BE2C (cell line): Measurements from ENCODE around the gene PLEKHA6.
A peak's percentile ranks its signal among the peaks of the same experiment; 100 is the strongest.

Experiments
- DNase-seq: peaks from one replicate; pipeline ENCODE4 v3.0.0-alpha.2; 2020
- H3K27me3 ChIP-seq: fragments of 250-450 bp; sonication (Bioruptor Pico); 2 replicates; pipeline ENCODE4 v1.5.1; 2020; ENCODE audit warnings: mild to moderate bottlenecking
- H3K36me3 ChIP-seq: fragments of 250-450 bp; sonication (Bioruptor Pico); 2 replicates; pipeline ENCODE4 v1.5.1; 2020; ENCODE audit warnings: mild to moderate bottlenecking
- H3K4me1 ChIP-seq: fragments of 250-450 bp; sonication (Bioruptor Pico); 2 replicates; pipeline ENCODE4 v1.5.1; 2020
- H3K4me3 ChIP-seq: 2 replicates; pipeline ENCODE4 v1.5.1; 2011; ENCODE audit warnings: low read depth, low read length
- H3K9me3 ChIP-seq: fragments of 250-450 bp; sonication (Bioruptor Pico); 2 replicates; pipeline ENCODE4 v1.5.1; 2020
- CTCF ChIP-seq: IDR thresholded peaks from 2 replicates; pipeline ENCODE4 v1.5.1; 2012; ENCODE audit warnings: mild to moderate bottlenecking, low read depth, low read length

PLEKHA6 gene

GRCh38 chr1:204259196-204259595, 100.5 kb downstream of the PLEKHA6 start:
- peaks cover 79% of the 10 kb centered on the region for H3K36me3 ChIP-seq

GRCh38 chr1:204258213-204259115, 101.3 kb downstream of the PLEKHA6 start:
- peaks cover 19% of the 10 kb centered on the region for H3K4me1 ChIP-seq
- no peaks in the 10 kb centered on the region for H3K27me3 ChIP-seq
- TF ChIP-seq CTCF = peak; percentile 98
- no peak overlapping the region for H3K4me3 ChIP-seq
- DNase-seq = peak; percentile 94
- H3K36me3 ChIP-seq = peaks cover 80% of the 10 kb centered on the region
- no peaks in the 10 kb centered on the region for H3K9me3 ChIP-seq

More at GRCh38 chr1:204259196-204259595, 100.5 kb downstream of the PLEKHA6 start:
- DNase-seq = no peak
- Histone ChIP-seq H3K4me3 (no peak overlapping the region), H3K4me1 (peaks cover 26% of the 10 kb centered on the region), H3K9me3 (no peaks in the 10 kb centered on the region), H3K27me3 (no peaks in the 10 kb centered on the region)
- no peak for TF ChIP-seq CTCF

- H3K27me3 ChIP-seq = no peaks in the 10 kb centered on the region
- H3K4me3 ChIP-seq = no peak overlapping the region
- no peaks in the 10 kb centered on the region for H3K9me3 ChIP-seq
- H3K4me1 ChIP-seq = peaks cover 10% of the 10 kb centered on the region
- no peak for DNase-seq
- H3K36me3 ChIP-seq = peaks cover 77% of the 10 kb centered on the region
- no peak for TF ChIP-seq CTCF
Observed at GRCh38 chr1:204257446-204257845, 102.3 kb downstream of the PLEKHA6 start.

- H3K36me3 ChIP-seq = peaks cover 70% of the 10 kb centered on the region
- H3K4me1 ChIP-seq = peaks cover 10% of the 10 kb centered on the region
- no peak for TF ChIP-seq CTCF
- no peaks in the 10 kb centered on the region for H3K27me3 ChIP-seq
- H3K9me3 ChIP-seq = no peaks in the 10 kb centered on the region
- H3K4me3 ChIP-seq = no peak overlapping the region
- no peak for DNase-seq
Observed at GRCh38 chr1:204256531-204256930, 103.2 kb downstream of the PLEKHA6 start.

- DNase-seq = no peak
- TF ChIP-seq CTCF = no peak
- Histone ChIP-seq H3K4me1 (peaks cover 10% of the 10 kb centered on the region), H3K4me3 (no peak overlapping the region), H3K27me3 (no peaks in the 10 kb centered on the region), H3K9me3 (no peaks in the 10 kb centered on the region), H3K36me3 (peaks cover 70% of the 10 kb centered on the region)
Observed at GRCh38 chr1:204255966-204256365, 103.8 kb downstream of the PLEKHA6 start.

- Histone ChIP-seq H3K4me3 (no peak overlapping the region), H3K9me3 (no peaks in the 10 kb centered on the region), H3K27me3 (no peaks in the 10 kb centered on the region), H3K4me1 (peaks cover 10% of the 10 kb centered on the region), H3K36me3 (peaks cover 70% of the 10 kb centered on the region)
- no peak for DNase-seq
- no peak for TF ChIP-seq CTCF
Observed at GRCh38 chr1:204255225-204255624, 104.5 kb downstream of the PLEKHA6 start.
